AML-193 (cell line): ENCODE measurements around the gene VRK1.
A peak's percentile ranks its signal among the peaks of the same experiment; 100 is the strongest.

Experiments used
- DNase-seq, 2 experiments: peaks; one replicate each; lab custom pipeline; 2025; lab: John Stamatoyannopoulos, UW

The VRK1 gene

DNA sequence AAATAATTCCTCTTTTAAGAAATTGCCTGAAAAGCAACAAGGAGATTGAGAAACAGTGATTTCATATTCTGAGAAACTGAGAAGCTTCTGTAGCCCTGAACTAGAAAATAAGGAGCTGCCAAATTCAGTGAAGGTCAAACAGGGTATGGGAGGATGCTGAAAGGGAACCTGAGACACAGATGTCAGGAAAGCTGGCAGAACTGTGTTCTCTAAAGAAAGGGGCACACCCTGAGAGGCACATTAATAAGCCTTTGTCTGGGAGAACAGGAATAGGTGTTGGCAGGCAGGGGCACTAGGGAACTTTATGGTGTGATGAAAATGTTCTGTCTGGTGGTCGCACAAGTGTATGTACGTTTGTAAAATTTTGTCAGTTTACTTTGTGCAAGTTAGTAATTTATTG lies 29.6 kb downstream of the VRK1 start:
- no peak for DNase-seq

DNA sequence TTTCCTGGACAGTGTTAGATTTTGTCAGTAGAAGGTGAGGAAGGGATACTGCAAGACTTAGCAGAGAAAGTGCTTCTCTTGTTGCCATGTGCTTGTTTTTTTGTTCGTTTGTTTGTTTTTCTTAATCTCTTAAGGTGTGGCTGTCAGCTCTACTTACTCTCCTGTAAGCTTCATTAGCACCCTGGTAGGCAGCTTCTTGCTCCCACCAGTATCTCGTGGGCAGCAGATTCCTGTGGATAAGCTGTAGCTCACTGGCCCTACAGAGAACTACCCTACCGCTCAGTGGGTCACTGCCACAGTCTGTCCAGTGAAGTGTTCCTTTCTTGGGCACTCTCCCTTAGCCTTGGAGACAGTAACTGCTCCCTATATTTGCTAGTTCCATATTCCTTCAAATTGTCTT lies 30.1 kb downstream of the VRK1 start:
- DNase-seq = no peak

GRCh38 chr14:96829791-96830190 lies 32.6 kb downstream of the VRK1 start:
- no peak for DNase-seq

- no peak for DNase-seq
Measured at GRCh38 chr14:96830946-96831345, 33.8 kb downstream of the VRK1 start.

DNA sequence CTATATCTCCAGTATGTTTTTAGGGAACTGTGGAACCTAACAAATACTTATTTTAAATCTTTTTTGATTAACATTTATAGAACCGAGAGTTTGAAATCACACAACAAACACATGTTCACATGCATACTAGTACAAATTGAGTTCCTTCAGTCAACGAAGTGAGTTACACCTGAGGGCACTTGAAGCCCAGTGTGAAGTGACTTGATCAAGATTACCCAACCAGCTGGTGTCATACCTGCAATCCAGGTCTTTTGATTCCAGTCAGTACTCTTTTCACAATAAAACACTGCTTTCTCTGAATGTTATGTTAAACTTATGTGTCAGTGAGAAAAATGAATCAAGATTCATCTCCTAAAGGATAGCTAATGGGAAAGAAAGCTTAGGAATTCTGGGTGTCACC lies 35.2 kb downstream of the VRK1 start:
- no peak for DNase-seq

DNA sequence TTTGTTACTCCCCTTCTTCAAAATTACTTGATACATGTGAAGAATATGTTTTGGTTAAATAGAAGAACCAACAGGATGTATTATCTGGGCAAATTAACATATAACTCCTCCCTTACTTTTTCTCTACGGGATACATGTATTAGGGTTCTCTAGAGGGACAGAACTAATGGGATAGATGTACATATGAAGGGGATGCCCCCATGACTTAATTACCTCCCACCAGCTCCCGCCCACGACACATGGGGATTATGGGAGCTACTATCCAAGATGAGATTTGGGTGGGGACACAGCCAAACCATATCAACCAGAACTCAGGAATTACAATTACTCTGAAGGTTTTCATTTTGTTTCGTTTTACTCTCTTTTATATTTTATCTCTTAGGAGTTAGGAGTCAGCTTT lies 41.3 kb downstream of the VRK1 start:
- no peak for DNase-seq

GRCh38 chr14:96839251-96839650 lies 42.1 kb downstream of the VRK1 start:
- DNase-seq = no peak

GRCh38 chr14:96843137-96843536 lies 46.0 kb downstream of the VRK1 start:
- no peak for DNase-seq

- DNase-seq = no peak
Measured at GRCh38 chr14:96844857-96845570, 47.8 kb downstream of the VRK1 start.

GRCh38 chr14:96847451-96847850 lies 50.3 kb downstream of the VRK1 start:
- no peak for DNase-seq

DNA sequence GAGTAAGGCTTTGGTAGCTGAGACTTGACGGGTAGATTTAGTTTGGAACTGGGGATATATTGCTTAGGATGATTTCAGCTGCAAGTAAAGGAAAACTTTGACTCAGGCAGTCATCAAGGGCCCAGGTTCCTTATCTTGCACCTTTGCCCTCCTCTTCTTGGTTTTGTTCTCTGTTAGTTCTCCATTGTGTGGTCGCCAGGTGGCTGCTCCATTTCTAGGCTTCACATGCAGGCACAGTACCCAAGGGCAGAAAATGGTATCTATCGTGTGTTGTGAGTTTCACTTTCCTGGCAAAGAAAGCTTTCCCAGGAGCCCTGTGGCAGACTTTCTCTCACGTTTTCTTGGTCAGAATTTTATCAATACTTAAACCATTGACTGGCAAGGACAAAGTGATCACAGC lies 50.8 kb downstream of the VRK1 start:
- DNase-seq = no peak

- DNase-seq = no peak
Measured at GRCh38 chr14:96849733-96850132, 52.6 kb downstream of the VRK1 start.

- no peak for DNase-seq
Measured at GRCh38 chr14:96851694-96852381, 54.7 kb downstream of the VRK1 start.

- DNase-seq = peak; percentile 47
Measured at GRCh38 chr14:96852823-96853422, 55.7 kb downstream of the VRK1 start.

DNA sequence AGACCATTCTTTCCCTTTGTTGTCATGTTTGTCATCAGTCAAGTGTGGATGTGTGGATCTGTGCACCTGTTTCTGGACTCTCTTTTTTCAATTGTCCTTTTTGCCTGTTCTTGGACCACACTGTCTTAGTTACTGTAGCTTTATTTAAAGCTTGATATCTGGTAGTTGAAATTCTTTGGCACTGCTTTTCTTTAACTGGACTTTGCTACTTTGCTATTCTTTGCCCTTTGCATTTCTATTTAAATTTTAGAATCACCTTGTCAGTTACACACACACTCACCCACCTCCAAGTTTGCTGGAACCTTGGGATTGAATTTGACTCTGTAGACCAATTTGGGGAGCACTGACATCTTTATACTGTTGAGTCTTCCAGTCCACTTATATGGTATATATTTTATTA lies 61.5 kb downstream of the VRK1 start:
- no peak for DNase-seq

- DNase-seq = no peak
Measured at GRCh38 chr14:96861568-96862310, 64.6 kb downstream of the VRK1 start.

- DNase-seq = no peak
Measured at GRCh38 chr14:96863327-96863985, 66.3 kb downstream of the VRK1 start.

- DNase-seq = no peak
Measured at GRCh38 chr14:96863986-96864330, 66.8 kb downstream of the VRK1 start.

GRCh38 chr14:96867634-96868033 lies 70.5 kb downstream of the VRK1 start:
- no peak for DNase-seq

DNA sequence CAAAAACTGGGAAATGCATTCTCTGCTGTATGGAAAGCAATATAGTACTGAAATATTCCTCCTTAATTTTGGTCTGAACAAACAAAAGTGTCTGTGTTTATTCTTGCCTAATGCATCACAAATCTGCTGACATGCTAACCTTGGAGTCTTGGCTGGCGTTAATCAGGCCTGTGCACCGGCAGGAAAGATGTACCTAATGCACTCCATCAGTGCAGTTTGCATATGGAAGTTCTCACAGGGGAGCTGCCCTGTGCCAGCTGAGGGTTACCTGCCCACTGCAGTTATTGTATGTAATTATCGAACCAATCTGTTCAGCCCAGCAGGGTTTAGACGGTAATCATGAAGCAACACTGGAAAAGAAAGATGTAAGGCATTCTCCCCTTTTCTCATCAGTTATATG lies 76.9 kb downstream of the VRK1 start:
- no peak for DNase-seq

DNA sequence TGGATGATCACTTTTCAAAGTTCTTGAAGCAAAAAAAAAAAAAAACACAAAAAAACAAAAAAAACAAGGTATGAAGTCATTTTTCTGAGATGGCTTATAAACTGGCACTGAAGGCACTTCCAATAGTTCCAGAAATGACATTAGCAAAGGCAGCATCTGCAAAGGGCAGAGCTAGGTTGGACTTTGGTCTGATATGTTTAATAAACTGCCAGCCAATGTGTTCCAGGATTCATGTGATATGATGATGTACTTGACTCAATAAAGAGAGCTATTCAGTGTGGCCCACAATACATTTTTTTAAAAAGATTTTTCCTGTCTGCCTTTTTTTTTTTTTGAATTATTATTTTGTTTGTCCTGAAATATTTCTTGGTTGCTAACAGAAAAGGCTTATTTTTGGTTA lies 79.6 kb downstream of the VRK1 start:
- DNase-seq = no peak

DNA sequence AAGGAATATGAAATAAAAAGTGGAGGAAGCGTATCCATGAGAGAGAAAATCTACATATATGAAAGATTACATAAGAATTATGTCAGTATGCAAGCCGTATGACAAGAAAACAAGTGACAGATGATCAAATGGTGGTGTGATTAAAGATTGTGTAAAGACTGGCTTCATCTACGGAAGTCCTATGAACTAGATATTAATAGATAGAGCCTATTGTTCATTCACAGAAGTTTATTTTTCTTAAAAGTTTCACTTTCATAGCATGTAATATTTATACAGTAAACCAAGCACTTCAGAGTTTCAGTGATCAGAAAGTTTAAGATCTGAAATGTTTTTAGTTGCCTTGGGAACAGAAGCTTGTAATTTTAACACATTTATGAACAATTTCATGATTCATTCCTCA lies 84.5 kb downstream of the VRK1 start:
- DNase-seq = no peak
